Fibroblast of the aortic adventitia (primary cell): ENCODE data around the gene ARHGAP15. TPM values are rescaled to one million over a fixed set of nuclear protein-coding genes. Genes with fewer than 3 reads are reported as not detected.

Source experiments
- DNase-seq: peaks from one replicate; pipeline ENCODE4 v3.0.0-alpha.2; 2010; ENCODE audit warnings: low read depth
- H3K4me3 ChIP-seq: 2 replicates; pipeline ENCODE4 v1.5.1; 2011; ENCODE audit warnings: low read depth, mild to moderate bottlenecking, control low read depth, low read length, moderate library complexity
- CTCF ChIP-seq: IDR thresholded peaks from 2 replicates; pipeline ENCODE4 v1.5.1; 2011; ENCODE audit warnings: mild to moderate bottlenecking, low read length, control low read depth, inconsistent platforms; ENCODE audit not compliant: insufficient read depth
- total RNA-seq: library from RNA; depleted of rRNA; stranded (reverse); fragments of >200 nt; gene quantifications from 2 replicates; pipeline ENCODE4 v1.2.3, GENCODE V29; 2012; ENCODE audit warnings: low replicate concordance

The ARHGAP15 gene
- total RNA-seq, 1 donor = not detected

GRCh38 chr2:143480601-143481236 is 351.5 kb downstream of the ARHGAP15 start:
- H3K4me3 ChIP-seq = no peak overlapping the region
- DNase-seq = no peak
- no peak for TF ChIP-seq CTCF

- DNase-seq = peak; percentile 30
- no peak overlapping the region for H3K4me3 ChIP-seq
- TF ChIP-seq CTCF = no peak
Measured at GRCh38 chr2:143481237-143481623, 352.0 kb downstream of the ARHGAP15 start.

- H3K4me3 ChIP-seq = no peak overlapping the region
- DNase-seq = no peak
- no peak for TF ChIP-seq CTCF
Measured at GRCh38 chr2:143481733-143482132, 352.5 kb downstream of the ARHGAP15 start.

- H3K4me3 ChIP-seq = no peak overlapping the region
- DNase-seq = peak; percentile 28
- TF ChIP-seq CTCF = no peak
Measured at GRCh38 chr2:143482316-143482715, 353.1 kb downstream of the ARHGAP15 start.

- no peak overlapping the region for H3K4me3 ChIP-seq
- no peak for TF ChIP-seq CTCF
- DNase-seq = peak; percentile 62
Measured at GRCh38 chr2:143482771-143483170, 353.6 kb downstream of the ARHGAP15 start.

GRCh38 chr2:143486976-143487375 is 357.8 kb downstream of the ARHGAP15 start:
- no peak for TF ChIP-seq CTCF
- H3K4me3 ChIP-seq = no peak overlapping the region
- DNase-seq = no peak

- peak; percentile 93 for DNase-seq
- no peak for TF ChIP-seq CTCF
- H3K4me3 ChIP-seq = no peak overlapping the region
Measured at GRCh38 chr2:143489145-143489544, 359.9 kb downstream of the ARHGAP15 start.
